Mesenchymal stem cell (in vitro differentiated cells and primary cell): Measurements from ENCODE around the gene NFASC.

Experiments
- DNase-seq: peaks from one replicate; pipeline ENCODE4 v3.0.0-alpha.2; 2013
- H2AFZ ChIP-seq: one replicate; pipeline ENCODE4 v1.6.1; 2013; ENCODE audit warnings: low read depth, mild to moderate bottlenecking, control low read depth, inconsistent platforms, low read length, moderate library complexity
- H2AK5ac ChIP-seq: 2 replicates; pipeline ENCODE4 v1.6.1; 2013; ENCODE audit warnings: low read length, moderate library complexity, mild to moderate bottlenecking, inconsistent platforms; ENCODE audit not compliant: severe bottlenecking
- H2BK120ac ChIP-seq: one replicate; pipeline ENCODE4 v1.6.1; 2013; ENCODE audit warnings: low read depth, mild to moderate bottlenecking, inconsistent platforms, low read length, moderate library complexity
- H2BK12ac ChIP-seq, 2 experiments: one replicate each; pipeline ENCODE4 v1.6.1; 2013; ENCODE audit warnings: inconsistent platforms in 2 of 2, low read length in 2 of 2, mild to moderate bottlenecking in 2 of 2, moderate library complexity in 2 of 2, control low read depth in 1 of 2
- H2BK15ac ChIP-seq: one replicate; pipeline ENCODE4 v1.6.1; 2013; ENCODE audit warnings: mild to moderate bottlenecking, low read depth, inconsistent platforms; ENCODE audit not compliant: poor library complexity, severe bottlenecking
- H2BK5ac ChIP-seq: 2 replicates; pipeline ENCODE4 v1.6.1; 2013; ENCODE audit warnings: low read depth, mild to moderate bottlenecking, low read length, control low read depth, inconsistent platforms; ENCODE audit not compliant: poor library complexity, severe bottlenecking
- H3K14ac ChIP-seq, 2 experiments: one replicate each; pipeline ENCODE4 v1.6.1; 2013; ENCODE audit warnings: inconsistent platforms in 2 of 2, low read length in 2 of 2, control low read depth in 1 of 2, mild to moderate bottlenecking in 1 of 2, moderate library complexity in 1 of 2
- H3K18ac ChIP-seq, 2 experiments: one replicate each; pipeline ENCODE4 v1.6.1; 2013; ENCODE audit warnings: inconsistent platforms in 2 of 2, low read length in 2 of 2, control low read depth in 1 of 2, low read depth in 1 of 2, mild to moderate bottlenecking in 1 of 2
- H3K23ac ChIP-seq, 2 experiments: one replicate each; pipeline ENCODE4 v1.6.1; 2013; ENCODE audit warnings: inconsistent platforms in 2 of 2, low read length in 2 of 2, mild to moderate bottlenecking in 2 of 2, moderate library complexity in 2 of 2, control low read depth in 1 of 2
- H3K27ac ChIP-seq: 2 replicates; pipeline ENCODE4 v1.5.1; 2013; ENCODE audit warnings: mild to moderate bottlenecking, moderate library complexity, low read length, control low read depth, inconsistent platforms; ENCODE audit not compliant: poor library complexity, severe bottlenecking
- H3K27me3 ChIP-seq, 2 experiments: 2 replicates each; pipeline versions ENCODE4 v1.6.1 to v1.7.0; 2013; ENCODE audit warnings: low read length in 2 of 2, mild to moderate bottlenecking in 2 of 2, moderate library complexity in 2 of 2, control low read depth in 1 of 2, inconsistent platforms in 1 of 2; ENCODE audit not compliant: control insufficient read depth in 1 of 2, insufficient read depth in 1 of 2
- H3K36me3 ChIP-seq, 2 experiments: 2 replicates each; pipeline versions ENCODE4 v1.6.1 to v1.7.0; 2013; ENCODE audit warnings: low read length in 2 of 2, control low read depth in 1 of 2, inconsistent platforms in 1 of 2, low read depth in 1 of 2, mild to moderate bottlenecking in 1 of 2; ENCODE audit not compliant: insufficient read depth in 2 of 2, control insufficient read depth in 1 of 2
- H3K4ac ChIP-seq, 2 experiments: one replicate each; pipeline ENCODE4 v1.6.1; 2013; ENCODE audit warnings: inconsistent platforms in 2 of 2, low read length in 2 of 2, mild to moderate bottlenecking in 2 of 2, moderate library complexity in 2 of 2, control low read depth in 1 of 2, low read depth in 1 of 2
- H3K4me1 ChIP-seq: 2 replicates; pipeline ENCODE4 v1.6.1; 2013; ENCODE audit warnings: low read depth, low read length, control low read depth; ENCODE audit not compliant: control insufficient read depth, insufficient read depth
- H3K4me2 ChIP-seq: 2 replicates; pipeline ENCODE4 v1.6.1; 2013; ENCODE audit warnings: low read length, mild to moderate bottlenecking, inconsistent platforms; ENCODE audit not compliant: poor library complexity, severe bottlenecking
- H3K4me3 ChIP-seq, 2 experiments: 2 replicates each; pipeline versions ENCODE4 v1.5.1 to v1.7.0; 2013; ENCODE audit warnings: low read length in 2 of 2, mild to moderate bottlenecking in 2 of 2, control low read depth in 1 of 2, low read depth in 1 of 2; ENCODE audit not compliant: insufficient read depth in 1 of 2
- H3K79me1 ChIP-seq: replicated peaks from 2 replicates; pipeline ENCODE4 v1.6.1; 2013; ENCODE audit warnings: mild to moderate bottlenecking, control low read depth, low read length, inconsistent platforms; ENCODE audit not compliant: poor library complexity, severe bottlenecking
- H3K9ac ChIP-seq: 2 replicates; pipeline ENCODE4 v1.7.0; 2013; ENCODE audit warnings: mild to moderate bottlenecking, low read length, moderate library complexity
- H3K9me3 ChIP-seq: 2 replicates; pipeline ENCODE4 v1.7.0; 2013; ENCODE audit warnings: mild to moderate bottlenecking, low read length; ENCODE audit not compliant: control insufficient read depth
- H4K8ac ChIP-seq: one replicate; pipeline ENCODE4 v1.6.1; 2013; ENCODE audit warnings: inconsistent platforms, mild to moderate bottlenecking, low read length, moderate library complexity
- H4K91ac ChIP-seq: one replicate; pipeline ENCODE4 v1.6.1; 2013; ENCODE audit warnings: mild to moderate bottlenecking, low read length, inconsistent platforms
- WGBS: methylation state at CpG from one replicate; pipeline ENCODE4 v1.1.7; 2013; ENCODE audit warnings: mixed read lengths; 5-methylcytosine and 5-hydroxymethylcytosine counted together

The NFASC gene

DNA sequence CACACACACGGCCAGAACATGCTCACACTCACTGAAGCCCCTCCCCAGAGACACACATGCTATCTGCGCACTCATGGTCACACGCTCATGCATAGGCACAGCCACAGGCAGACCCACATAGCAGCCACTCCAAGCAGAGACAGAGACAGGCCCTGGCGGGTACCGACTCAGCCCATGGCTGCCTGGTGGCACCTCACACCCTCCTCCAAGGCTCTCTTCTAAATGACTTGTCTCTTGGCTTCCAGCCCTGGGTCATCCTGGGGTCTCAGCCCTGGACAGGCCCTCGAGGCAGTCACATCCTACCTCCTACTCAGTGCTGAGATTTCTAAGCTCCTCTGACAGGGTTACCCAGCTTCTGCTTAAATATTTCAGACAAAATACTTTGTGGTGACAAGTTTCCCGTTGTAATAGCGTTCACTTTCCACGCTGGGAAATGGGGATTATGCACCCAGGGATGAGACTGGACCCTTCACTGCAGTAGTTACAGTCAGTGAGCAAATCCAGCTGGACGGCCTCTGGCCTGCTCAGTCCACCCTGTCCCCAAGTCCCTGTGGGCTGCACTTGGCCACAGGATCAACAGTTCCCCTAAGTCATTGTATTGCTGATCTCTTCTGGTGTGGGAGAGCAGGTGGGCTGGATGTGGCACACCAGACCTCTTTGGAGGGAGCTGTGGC lies 2.9 kb upstream of the NFASC start:
- DNase-seq, result no peak
- H2AK5ac ChIP-seq, result no peak overlapping the region
- H3K27ac ChIP-seq, result no peak overlapping the region
- H4K8ac ChIP-seq, result no peak overlapping the region
- no peak overlapping the region for H3K9ac ChIP-seq
- H3K36me3 ChIP-seq, result no peaks in the 10 kb centered on the region
- no peak overlapping the region for H2BK120ac ChIP-seq
- H3K27me3 ChIP-seq, result peaks cover 0 to 10% of the 10 kb centered on the region in 2 experiments
- H2AFZ ChIP-seq, result no peak overlapping the region
- H3K23ac ChIP-seq, result no peak overlapping the region
- no peak overlapping the region for H3K4ac ChIP-seq
- H3K9me3 ChIP-seq, result no peaks in the 10 kb centered on the region
- no peak overlapping the region for H2BK12ac ChIP-seq
- no peaks in the 10 kb centered on the region for H3K79me1 ChIP-seq
- no peak overlapping the region for H4K91ac ChIP-seq
- no peak overlapping the region for H2BK5ac ChIP-seq
- H3K14ac ChIP-seq, result peak overlapping the region in 1 of 2 experiments; percentile 49
- 79% methylated on average over 10 of the region's 10 CpGs for WGBS
- H3K4me3 ChIP-seq, result no peak overlapping the region
- no peak overlapping the region for H2BK15ac ChIP-seq
- no peak overlapping the region for H3K4me2 ChIP-seq
- H3K4me1 ChIP-seq, result no peaks in the 10 kb centered on the region
- no peak overlapping the region for H3K18ac ChIP-seq

DNA sequence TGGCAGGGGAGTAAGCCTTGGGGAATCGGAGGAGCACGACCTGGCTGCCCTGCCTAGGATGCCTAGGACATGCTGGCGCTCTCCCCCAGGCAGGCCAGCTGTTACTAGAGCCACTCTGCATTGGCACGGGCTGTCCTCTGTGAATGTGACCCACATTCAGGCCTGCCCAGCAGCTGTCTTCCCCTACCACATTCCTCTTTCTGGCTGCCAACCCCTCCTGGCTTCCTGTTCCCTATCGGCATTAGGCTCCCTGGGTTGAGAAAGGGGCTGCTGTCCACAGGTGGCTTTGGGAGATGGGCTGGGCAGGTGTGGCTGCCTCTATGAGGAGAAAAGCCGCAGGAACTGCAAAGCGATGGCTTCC lies 2.3 kb upstream of the NFASC start:
- no peak for DNase-seq
- WGBS, result 70% methylated on average over 7 of the region's 7 CpGs
- Histone ChIP-seq H3K9me3 (no peaks in the 10 kb centered on the region), H3K23ac (no peak overlapping the region), H2BK120ac (no peak overlapping the region), H3K9ac (no peak overlapping the region), H2BK12ac (no peak overlapping the region), H3K4me2 (no peak overlapping the region), H3K36me3 (no peaks in the 10 kb centered on the region), H2AFZ (no peak overlapping the region), H2BK15ac (no peak overlapping the region), H3K14ac (no peak overlapping the region), H2AK5ac (no peak overlapping the region), H3K27me3 (peaks cover 0 to 10% of the 10 kb centered on the region in 2 experiments), H3K4me1 (no peaks in the 10 kb centered on the region), H3K4ac (no peak overlapping the region), H4K91ac (no peak overlapping the region), H3K27ac (no peak overlapping the region), H2BK5ac (no peak overlapping the region), H3K4me3 (no peak overlapping the region), H3K79me1 (no peaks in the 10 kb centered on the region), H4K8ac (no peak overlapping the region), H3K18ac (no peak overlapping the region)

DNA sequence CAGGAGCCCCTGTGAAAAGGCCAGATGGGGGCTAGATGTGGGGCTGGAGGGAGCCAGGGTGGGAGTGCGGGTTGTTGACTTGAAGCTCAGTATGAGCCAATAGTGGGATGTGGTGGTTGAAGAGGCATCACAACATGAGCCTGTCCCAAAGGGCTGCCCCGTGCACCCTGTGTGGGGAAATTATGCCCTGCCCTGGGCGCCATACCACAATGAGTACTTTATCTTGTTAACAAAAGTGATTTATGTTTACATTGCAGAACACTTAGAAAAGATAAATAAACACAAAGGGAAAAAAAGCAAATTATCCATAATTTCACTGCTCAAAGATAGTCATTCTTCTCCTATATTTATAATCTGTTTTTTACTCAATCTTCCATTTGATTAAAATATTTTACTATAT lies 1.6 kb upstream of the NFASC start:
- no peak overlapping the region for H2BK15ac ChIP-seq
- no peak for DNase-seq
- no peaks in the 10 kb centered on the region for H3K79me1 ChIP-seq
- H3K4me3 ChIP-seq, result no peak overlapping the region
- no peak overlapping the region for H3K9ac ChIP-seq
- H3K14ac ChIP-seq, result no peak overlapping the region
- H3K27ac ChIP-seq, result no peak overlapping the region
- H3K4me1 ChIP-seq, result no peaks in the 10 kb centered on the region
- H2BK12ac ChIP-seq, result no peak overlapping the region
- H2AK5ac ChIP-seq, result no peak overlapping the region
- no peaks in the 10 kb centered on the region for H3K36me3 ChIP-seq
- H2AFZ ChIP-seq, result no peak overlapping the region
- peaks cover 0 to 15% of the 10 kb centered on the region in 2 experiments for H3K27me3 ChIP-seq
- no peak overlapping the region for H4K91ac ChIP-seq
- 90% methylated on average over 1 of the region's 3 CpGs for WGBS
- H3K23ac ChIP-seq, result no peak overlapping the region
- no peak overlapping the region for H4K8ac ChIP-seq
- no peak overlapping the region for H2BK120ac ChIP-seq
- H3K4me2 ChIP-seq, result no peak overlapping the region
- H3K9me3 ChIP-seq, result no peaks in the 10 kb centered on the region
- no peak overlapping the region for H3K4ac ChIP-seq
- no peak overlapping the region for H3K18ac ChIP-seq
- H2BK5ac ChIP-seq, result no peak overlapping the region

DNA sequence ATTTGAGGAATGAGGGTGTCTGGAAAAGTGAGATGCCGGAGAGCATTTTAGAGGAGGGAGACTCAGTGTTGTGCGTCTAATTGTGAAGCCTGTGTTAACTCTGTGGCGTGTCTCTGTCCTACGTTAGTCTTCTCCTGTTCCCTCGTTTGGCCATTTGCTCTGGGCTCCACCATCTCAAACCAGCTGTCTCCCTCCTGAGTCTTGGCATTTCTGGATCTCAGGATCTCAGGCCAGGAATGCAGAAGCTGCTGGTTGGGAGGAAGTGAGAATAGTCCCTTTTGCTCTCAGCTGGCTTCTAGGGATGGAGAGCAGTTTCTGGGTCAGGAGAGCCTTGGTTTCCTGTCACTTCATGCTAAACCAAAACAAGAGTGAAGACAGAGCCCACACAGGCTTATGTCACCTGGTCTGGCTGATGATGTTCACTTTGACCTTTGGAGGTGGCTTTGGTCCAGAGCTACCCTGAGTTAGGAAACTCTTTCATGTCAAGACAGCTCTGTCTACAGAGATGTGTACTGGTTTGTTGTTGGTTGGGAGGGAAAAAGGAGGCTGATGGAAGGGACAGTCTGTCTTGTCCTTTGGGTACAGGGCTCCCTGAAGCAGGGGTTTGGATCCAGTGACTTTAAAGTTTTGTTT lies 859 bp downstream of the NFASC start:
- no peak overlapping the region for H2BK15ac ChIP-seq
- no peaks in the 10 kb centered on the region for H3K9me3 ChIP-seq
- no peak overlapping the region for H2BK120ac ChIP-seq
- H3K4me1 ChIP-seq, result no peaks in the 10 kb centered on the region
- H3K4me3 ChIP-seq, result no peak overlapping the region
- no peak overlapping the region for H3K14ac ChIP-seq
- H3K18ac ChIP-seq, result no peak overlapping the region
- no peak overlapping the region for H2BK5ac ChIP-seq
- no peaks in the 10 kb centered on the region for H3K79me1 ChIP-seq
- H3K23ac ChIP-seq, result no peak overlapping the region
- H2AK5ac ChIP-seq, result no peak overlapping the region
- H3K27ac ChIP-seq, result no peak overlapping the region
- WGBS, result 74% methylated on average over 5 of the region's 5 CpGs
- no peak overlapping the region for H2BK12ac ChIP-seq
- no peak overlapping the region for H3K4ac ChIP-seq
- H4K8ac ChIP-seq, result no peak overlapping the region
- peaks cover 0 to 13% of the 10 kb centered on the region in 2 experiments for H3K27me3 ChIP-seq
- H3K9ac ChIP-seq, result no peak overlapping the region
- H3K4me2 ChIP-seq, result no peak overlapping the region
- no peaks in the 10 kb centered on the region for H3K36me3 ChIP-seq
- no peak overlapping the region for H4K91ac ChIP-seq
- H2AFZ ChIP-seq, result no peak overlapping the region
- no peak for DNase-seq
